Smooth muscle cell (in vitro differentiated cells): ENCODE measurements around the gene DERL3. TPM values are rescaled to one million over a fixed set of nuclear protein-coding genes. Genes with fewer than 3 reads are reported as not detected.

ENCODE experiments used
- DNase-seq: peaks from one replicate; lab custom pipeline; 2025; ENCODE audit not compliant: unreplicated experiment; lab: John Stamatoyannopoulos, UW
- H2AFZ ChIP-seq: fragments of 200-600 bp; sonication (generic); 2 replicates; pipeline ENCODE4 v1.6.0; 2016; ENCODE audit warnings: antibody characterized with exemption, low read depth, mild to moderate bottlenecking
- H3F3A ChIP-seq: fragments of 200-600 bp; sonication (generic); 2 replicates; pipeline ENCODE4 v1.6.0; 2017; ENCODE audit warnings: antibody characterized with exemption, low read depth
- H3K27ac ChIP-seq: fragments of 200-600 bp; sonication (generic); 2 replicates; pipeline ENCODE4 v1.5.1; 2016; ENCODE audit warnings: low read depth, mild to moderate bottlenecking
- H3K27me3 ChIP-seq: fragments of 200-600 bp; sonication (generic); 2 replicates; pipeline ENCODE4 v1.6.1; 2016; ENCODE audit warnings: low read depth, mild to moderate bottlenecking
- H3K36me3 ChIP-seq: fragments of 200-600 bp; sonication (generic); 2 replicates; pipeline ENCODE4 v1.5.1; 2016; ENCODE audit warnings: low read depth
- H3K4me1 ChIP-seq: fragments of 200-600 bp; sonication (generic); 2 replicates; pipeline ENCODE4 v1.5.1; 2016; ENCODE audit warnings: low read depth
- H3K4me2 ChIP-seq: fragments of 200-600 bp; sonication (generic); 2 replicates; pipeline ENCODE4 v1.6.0; 2016; ENCODE audit warnings: mild to moderate bottlenecking
- H3K4me3 ChIP-seq: fragments of 200-600 bp; sonication (generic); 2 replicates; pipeline ENCODE4 v1.5.1; 2016; ENCODE audit warnings: mild to moderate bottlenecking
- H3K79me2 ChIP-seq: fragments of 200-600 bp; sonication (generic); 2 replicates; pipeline ENCODE4 v1.6.0; 2016; ENCODE audit warnings: low read depth, mild to moderate bottlenecking
- H3K9ac ChIP-seq: fragments of 200-600 bp; sonication (generic); 2 replicates; pipeline ENCODE4 v1.6.0; 2016; ENCODE audit warnings: low read depth
- H3K9me3 ChIP-seq: fragments of 200-600 bp; sonication (generic); replicated peaks from 2 replicates; pipeline ENCODE4 v1.5.1; 2016; ENCODE audit warnings: low read depth
- H4K20me1 ChIP-seq: fragments of 200-600 bp; sonication (generic); 2 replicates; pipeline ENCODE4 v1.6.0; 2016; ENCODE audit warnings: low read depth
- CTCF ChIP-seq: fragments of 200-600 bp; sonication (generic); IDR thresholded peaks from 2 replicates; pipeline ENCODE4 v1.5.1; 2017; ENCODE audit warnings: borderline replicate concordance, mild to moderate bottlenecking, antibody characterized with exemption; ENCODE audit not compliant: insufficient read depth, poor library complexity, severe bottlenecking
- WGBS: methylation state at CpG from one replicate; pipeline ENCODE4 v1.1.7; 2016; ENCODE audit warnings: low lambda C conversion rate; 5-methylcytosine and 5-hydroxymethylcytosine counted together
- polyA plus RNA-seq: library from polyadenylated mRNA; unstranded; fragments of >200 nt; fragmentation: Nextera tagmentation; extraction: Ambion mirVana; gene quantifications from 2 replicates; pipeline ENCODE4 v1.2.1, GENCODE V29; 2016
- total RNA-seq: library from RNA; depleted of rRNA; stranded (reverse); fragments of >200 nt; gene quantifications from 2 replicates; pipeline ENCODE4 v1.2.3, GENCODE V29; 2014

DERL3 gene
- total and polyA plus RNA-seq, 2 experiments from 2014 or later: 0.63 to 4.2 TPM

GRCh38 chr22:23856721-23857605 is 18.2 kb upstream of the DERL3 start:
- Histone ChIP-seq H3K4me1 (peaks cover 7% of the 10 kb centered on the region), H3K27ac (peak overlapping the region; percentile 49), H3K9me3 (no peaks in the 10 kb centered on the region), H3F3A (peaks cover 4% of the 10 kb centered on the region), H3K4me3 (peak overlapping the region; percentile 75), H3K79me2 (no peaks in the 10 kb centered on the region), H3K4me2 (peak overlapping the region; percentile 98), H4K20me1 (no peaks in the 10 kb centered on the region), H3K9ac (peak overlapping the region; percentile 16), H3K36me3 (no peaks in the 10 kb centered on the region), H3K27me3 (no peaks in the 10 kb centered on the region), H2AFZ (peak overlapping the region; percentile 84)
- no peak for DNase-seq
- peak; percentile 6 for TF ChIP-seq CTCF
- WGBS: 1% methylated on average over 41 of the region's 58 CpGs

- no peak for TF ChIP-seq CTCF
- no peak overlapping the region for H3K9ac ChIP-seq
- H4K20me1 ChIP-seq: no peaks in the 10 kb centered on the region
- H3K4me2 ChIP-seq: no peak overlapping the region
- peaks cover 25% of the 10 kb centered on the region for H3K4me1 ChIP-seq
- H3K27me3 ChIP-seq: no peaks in the 10 kb centered on the region
- no peaks in the 10 kb centered on the region for H3K79me2 ChIP-seq
- H2AFZ ChIP-seq: no peak overlapping the region
- H3K36me3 ChIP-seq: no peaks in the 10 kb centered on the region
- no peak overlapping the region for H3K27ac ChIP-seq
- 98% methylated on average over 16 of the region's 16 CpGs for WGBS
- H3F3A ChIP-seq: no peaks in the 10 kb centered on the region
- DNase-seq: no peak
- no peak overlapping the region for H3K4me3 ChIP-seq
- H3K9me3 ChIP-seq: no peaks in the 10 kb centered on the region
Measured at GRCh38 chr22:23850136-23850611, 11.4 kb upstream of the DERL3 start.

GRCh38 chr22:23849009-23850006 is 10.5 kb upstream of the DERL3 start:
- WGBS: 34% methylated on average over 59 of the region's 62 CpGs
- Histone ChIP-seq H3K79me2 (no peaks in the 10 kb centered on the region), H3K4me1 (peaks cover 25% of the 10 kb centered on the region), H3K4me2 (peak overlapping the region; percentile 86), H3K27me3 (no peaks in the 10 kb centered on the region), H3K9me3 (no peaks in the 10 kb centered on the region), H3K4me3 (peak overlapping the region; percentile 34), H4K20me1 (no peaks in the 10 kb centered on the region), H3K27ac (no peak overlapping the region), H3K9ac (no peak overlapping the region), H3F3A (no peaks in the 10 kb centered on the region), H2AFZ (no peak overlapping the region), H3K36me3 (no peaks in the 10 kb centered on the region)
- TF ChIP-seq CTCF: peak; percentile 97
- DNase-seq: peak; percentile 82
